ENCODE data around the gene ERN1.

The ERN1 gene

GRCh38 chr17:64158406-64158805 is 28.5 kb upstream of the ERN1 start:
- DNase-seq (ENCODE audit: low read depth in 2 of 2) = no peak

- DNase-seq (ENCODE audit: low read depth in 2 of 2) = no peak
Measured at GRCh38 chr17:64157669-64158180, 27.8 kb upstream of the ERN1 start.

- no peak for DNase-seq (ENCODE audit: low read depth in 2 of 2)
Measured at GRCh38 chr17:64156670-64157069, 26.7 kb upstream of the ERN1 start.

GRCh38 chr17:64155751-64156544 is 26.0 kb upstream of the ERN1 start:
- DNase-seq (ENCODE audit: low read depth in 2 of 2) = no peak

- no peak for DNase-seq (ENCODE audit: low read depth in 2 of 2)
Measured at GRCh38 chr17:64155129-64155528, 25.2 kb upstream of the ERN1 start.

GRCh38 chr17:64154717-64155116 is 24.8 kb upstream of the ERN1 start:
- DNase-seq (ENCODE audit: low read depth in 2 of 2) = no peak

GRCh38 chr17:64154313-64154695 is 24.4 kb upstream of the ERN1 start:
- no peak for DNase-seq (ENCODE audit: low read depth in 2 of 2)

GRCh38 chr17:64153565-64154312 is 23.8 kb upstream of the ERN1 start:
- DNase-seq (ENCODE audit: low read depth in 2 of 2) = no peak

GRCh38 chr17:64152428-64153125 is 22.6 kb upstream of the ERN1 start:
- DNase-seq (ENCODE audit: low read depth in 2 of 2) = no peak

- DNase-seq (ENCODE audit: low read depth in 2 of 2) = no peak
Measured at GRCh38 chr17:64151016-64151368, 21.0 kb upstream of the ERN1 start.

- DNase-seq (ENCODE audit: low read depth in 2 of 2) = no peak
Measured at GRCh38 chr17:64150237-64151015, 20.5 kb upstream of the ERN1 start.

- no peak for DNase-seq (ENCODE audit: low read depth in 2 of 2)
Measured at GRCh38 chr17:64149196-64149595, 19.3 kb upstream of the ERN1 start.

GRCh38 chr17:64148699-64149098 is 18.8 kb upstream of the ERN1 start:
- DNase-seq (ENCODE audit: low read depth in 2 of 2) = no peak

GRCh38 chr17:64148017-64148631 is 18.2 kb upstream of the ERN1 start:
- no peak for DNase-seq (ENCODE audit: low read depth in 2 of 2)

- DNase-seq (ENCODE audit: low read depth in 2 of 2) = no peak
Measured at GRCh38 chr17:64147110-64148016, 17.4 kb upstream of the ERN1 start.

GRCh38 chr17:64146418-64147109 is 16.6 kb upstream of the ERN1 start:
- peak; percentile 11 to 17 for DNase-seq (ENCODE audit: low read depth in 2 of 2)

GRCh38 chr17:64145751-64146417 is 15.9 kb upstream of the ERN1 start:
- peak; percentile 86 to 89 for DNase-seq (ENCODE audit: low read depth in 2 of 2)

- no peak for DNase-seq (ENCODE audit: low read depth in 2 of 2)
Measured at GRCh38 chr17:64145375-64145750, 15.4 kb upstream of the ERN1 start.

GRCh38 chr17:64139542-64139941 is 9.6 kb upstream of the ERN1 start:
- no peak for DNase-seq (ENCODE audit: low read depth in 2 of 2)
